Retina (tissue), 1 donor: ENCODE results near the gene CDSN.
A peak's percentile ranks its signal among the peaks of the same experiment; 100 is the strongest.
"Not testable (repeated sequence)": the region's sequence is repeated elsewhere in the genome, so short reads cannot be mapped to it uniquely, and the experiment has no call there.

Experiments used
- DNase-seq: peaks from one replicate; pipeline ENCODE4 v3.0.0-alpha.2; 2016

The CDSN gene

GRCh38 chr6:31120151-31120915 lies at the start of gene CDSN:
CDSN (minus strand) TSS chr6:31120446; CDS start chr6:31120419, 27 bp downstream.
- DNase-seq: no peak

GRCh38 chr6:31169123-31169857 lies 49.0 kb upstream of the CDSN start:
- DNase-seq: no peak

DNA sequence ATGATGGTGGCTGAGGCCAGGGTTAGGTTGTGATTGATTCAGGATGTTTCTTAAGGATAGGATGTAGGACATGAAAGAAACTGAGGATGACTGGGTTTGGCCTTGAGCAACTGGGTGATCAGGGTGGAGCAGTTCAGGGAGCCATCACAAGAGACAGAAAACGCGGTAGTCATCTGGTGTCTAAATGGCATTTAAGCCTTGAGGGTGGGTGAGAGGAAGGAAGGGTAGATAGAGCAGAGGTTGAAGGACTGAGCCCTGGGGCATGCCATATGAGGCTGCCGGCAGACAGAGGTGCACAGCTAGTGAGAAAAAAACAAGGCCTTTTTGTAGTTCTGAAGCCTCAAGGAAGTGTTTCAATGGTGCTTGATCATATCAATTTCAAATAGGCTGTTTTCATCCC lies 48.4 kb upstream of the CDSN start:
- DNase-seq: no peak

- DNase-seq: no peak
These were observed 45.7 kb upstream of the CDSN start for GRCh38 chr6:31165986-31166385.

DNA sequence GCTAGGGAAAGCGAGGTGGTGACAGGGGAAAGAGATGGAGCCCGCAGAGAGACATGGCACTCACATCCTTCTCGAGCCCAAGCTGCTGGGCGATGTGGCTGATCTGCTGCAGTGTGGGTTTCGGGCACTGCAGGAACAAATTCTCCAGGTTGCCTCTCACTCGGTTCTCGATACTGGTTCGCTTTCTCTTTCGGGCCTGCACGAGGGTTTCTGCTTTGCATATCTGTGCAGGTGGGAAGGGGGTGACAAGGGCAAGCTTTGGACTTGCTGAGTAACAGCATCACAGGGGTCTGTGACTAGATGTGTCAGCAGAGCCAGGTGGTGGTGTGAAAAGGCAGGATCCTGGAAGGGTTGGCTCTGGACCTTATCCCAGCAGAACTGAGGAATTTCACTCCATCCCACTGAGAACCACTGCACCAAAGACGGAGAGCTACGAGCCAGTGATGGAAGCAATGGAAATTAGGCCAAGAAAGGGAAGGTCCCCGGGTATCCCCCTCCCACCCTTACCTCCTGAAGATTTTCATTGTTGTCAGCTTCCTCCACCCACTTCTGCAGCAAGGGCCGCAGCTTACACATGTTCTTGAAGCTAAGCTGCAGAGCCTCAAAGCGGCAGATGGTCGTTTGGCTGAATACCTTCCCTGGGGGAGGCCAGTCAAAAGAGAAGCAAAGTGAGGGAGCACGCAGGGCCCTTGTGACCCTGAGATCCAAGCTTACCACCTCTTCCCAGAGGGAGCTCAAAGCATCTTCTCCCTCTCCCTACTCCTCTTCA lies 45.0 kb upstream of the CDSN start:
- DNase-seq: not testable (repeated sequence)

DNA sequence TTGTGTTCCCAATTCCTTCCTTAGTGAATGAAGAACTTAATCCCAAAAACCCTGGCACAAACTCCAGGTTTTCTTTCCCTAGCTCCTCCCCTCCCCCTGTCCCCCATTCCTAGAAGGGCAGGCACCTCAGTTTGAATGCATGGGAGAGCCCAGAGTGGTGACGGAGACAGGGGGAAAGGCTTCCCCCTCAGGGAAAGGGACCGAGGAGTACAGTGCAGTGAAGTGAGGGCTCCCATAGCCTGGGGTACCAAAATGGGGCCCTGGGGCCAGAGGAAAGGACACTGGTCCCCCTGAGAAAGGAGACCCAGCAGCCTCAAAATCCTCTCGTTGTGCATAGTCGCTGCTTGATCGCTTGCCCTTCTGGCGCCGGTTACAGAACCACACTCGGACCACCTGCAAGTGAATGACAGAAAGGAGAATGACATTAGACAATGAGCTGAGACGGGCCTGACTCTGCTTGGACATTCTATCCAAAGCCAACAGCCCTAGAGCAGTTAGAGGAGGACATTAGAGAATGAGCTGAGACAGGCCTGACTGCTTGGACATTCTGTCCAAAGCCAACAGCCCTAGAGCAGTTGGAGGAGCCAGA lies 44.3 kb upstream of the CDSN start:
- DNase-seq: not testable (repeated sequence)

- DNase-seq: no peak
These were observed 43.7 kb upstream of the CDSN start for GRCh38 chr6:31163922-31164321.

- DNase-seq: no peak
These were observed 42.4 kb upstream of the CDSN start for GRCh38 chr6:31162463-31163165.

DNA sequence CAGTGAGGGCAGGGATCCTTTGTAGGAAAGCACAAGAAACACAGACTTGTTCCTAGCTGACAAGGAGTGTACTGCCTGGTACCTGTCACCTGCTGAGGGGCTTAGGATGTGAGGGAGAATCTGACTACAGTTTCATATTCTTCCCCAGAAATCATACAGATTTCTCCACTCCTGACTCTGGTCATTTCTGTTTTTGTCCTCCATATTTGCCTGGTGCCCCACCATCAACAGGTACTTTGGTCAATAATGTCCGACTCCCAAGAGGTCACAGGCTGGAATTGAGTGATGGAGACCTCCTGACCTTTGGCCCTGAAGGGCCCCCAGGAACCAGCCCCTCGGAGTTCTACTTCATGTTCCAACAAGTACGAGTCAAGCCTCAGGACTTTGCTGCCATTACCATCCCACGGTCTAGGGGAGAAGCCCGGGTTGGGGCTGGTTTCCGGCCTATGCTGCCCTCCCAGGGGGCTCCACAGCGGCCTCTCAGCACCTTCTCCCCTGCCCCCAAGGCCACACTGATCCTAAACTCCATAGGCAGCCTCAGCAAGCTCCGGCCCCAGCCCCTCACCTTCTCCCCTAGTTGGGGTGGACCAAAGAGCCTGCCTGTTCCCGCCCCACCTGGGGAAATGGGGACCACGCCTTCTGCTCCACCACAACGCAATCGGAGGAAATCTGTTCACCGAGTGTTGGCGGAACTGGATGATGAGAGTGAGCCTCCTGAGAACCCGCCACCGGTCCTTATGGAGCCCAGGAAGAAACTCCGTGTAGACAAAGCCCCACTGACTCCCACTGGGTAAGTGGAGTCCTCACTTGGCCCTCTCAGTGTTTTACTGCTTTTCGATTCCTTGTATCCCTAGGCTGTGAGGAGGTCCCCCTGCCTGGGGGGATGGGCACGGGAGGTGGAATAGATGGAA lies 41.2 kb upstream of the CDSN start:
- DNase-seq: no peak

GRCh38 chr6:31158863-31159855 lies 38.9 kb upstream of the CDSN start:
- no peak for DNase-seq

- DNase-seq: peak; percentile 99
These were observed 38.1 kb upstream of the CDSN start, which contains the start of gene TCF19 for GRCh38 chr6:31158140-31158862. TCF19 (plus strand) TSS chr6:31158589; CDS start chr6:31159470, 881 bp downstream.

DNA sequence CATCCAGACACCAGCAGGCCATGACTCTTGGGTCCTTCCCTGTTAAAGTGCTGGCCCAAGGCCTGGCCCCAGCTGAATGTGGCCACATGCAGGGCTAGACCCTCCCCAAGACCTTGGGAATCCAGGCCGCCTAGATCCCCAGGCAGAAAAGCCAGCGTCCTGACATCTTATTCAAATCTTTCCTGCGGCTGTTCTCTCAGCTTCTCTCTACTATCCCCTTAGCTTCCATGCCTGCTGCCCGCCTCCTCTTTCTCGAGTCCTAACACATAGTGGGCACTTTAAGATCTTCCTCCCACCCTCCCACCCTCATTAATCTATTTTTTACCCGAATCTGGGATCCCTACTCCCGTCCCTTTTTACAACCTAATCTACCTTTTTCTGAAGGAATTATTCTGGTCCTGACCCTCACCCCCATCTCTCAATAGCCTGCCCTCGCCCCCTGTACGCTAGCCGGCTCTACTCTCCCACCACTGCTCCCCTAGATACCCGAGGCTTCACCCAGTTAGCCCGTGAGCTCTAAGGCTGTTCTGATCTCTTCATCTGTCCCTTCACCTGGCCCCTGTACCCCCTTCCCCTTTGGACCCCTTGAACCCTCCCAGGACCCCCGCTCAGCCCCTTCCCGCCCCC lies 37.4 kb upstream of the CDSN start, which contains the start of gene CCHCR1:
Gene CCHCR1, minus strand, starts transcription at position 290 of the 627 bp plus-strand sequence. Its CDS starts 202 bp downstream, at position 88.
- peak; percentile 23 for DNase-seq

- no peak for DNase-seq
These were observed 36.4 kb upstream of the CDSN start for GRCh38 chr6:31156641-31157040.

DNA sequence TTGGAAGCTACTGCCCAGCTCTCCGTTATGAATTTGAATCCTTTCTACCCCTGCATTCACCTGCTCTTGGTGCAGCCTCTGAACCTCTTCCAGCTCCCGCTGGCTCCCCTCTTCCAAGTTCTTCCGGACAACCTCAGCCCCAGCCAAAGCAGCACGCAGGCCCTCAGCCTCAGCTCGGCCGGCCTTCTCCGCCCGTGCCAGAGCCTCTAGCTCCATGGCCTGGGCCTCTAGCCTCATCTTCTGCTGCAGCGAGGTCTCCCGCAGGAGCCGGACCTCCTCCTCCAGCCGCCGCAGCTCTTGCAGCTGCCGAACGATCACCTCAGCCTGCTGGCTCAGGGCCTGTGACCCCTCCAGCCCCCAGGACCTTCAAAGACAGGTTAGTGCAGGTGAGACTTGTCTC lies 34.2 kb upstream of the CDSN start:
- DNase-seq: no peak

GRCh38 chr6:31152781-31153180 lies 32.5 kb upstream of the CDSN start:
- DNase-seq: no peak

DNA sequence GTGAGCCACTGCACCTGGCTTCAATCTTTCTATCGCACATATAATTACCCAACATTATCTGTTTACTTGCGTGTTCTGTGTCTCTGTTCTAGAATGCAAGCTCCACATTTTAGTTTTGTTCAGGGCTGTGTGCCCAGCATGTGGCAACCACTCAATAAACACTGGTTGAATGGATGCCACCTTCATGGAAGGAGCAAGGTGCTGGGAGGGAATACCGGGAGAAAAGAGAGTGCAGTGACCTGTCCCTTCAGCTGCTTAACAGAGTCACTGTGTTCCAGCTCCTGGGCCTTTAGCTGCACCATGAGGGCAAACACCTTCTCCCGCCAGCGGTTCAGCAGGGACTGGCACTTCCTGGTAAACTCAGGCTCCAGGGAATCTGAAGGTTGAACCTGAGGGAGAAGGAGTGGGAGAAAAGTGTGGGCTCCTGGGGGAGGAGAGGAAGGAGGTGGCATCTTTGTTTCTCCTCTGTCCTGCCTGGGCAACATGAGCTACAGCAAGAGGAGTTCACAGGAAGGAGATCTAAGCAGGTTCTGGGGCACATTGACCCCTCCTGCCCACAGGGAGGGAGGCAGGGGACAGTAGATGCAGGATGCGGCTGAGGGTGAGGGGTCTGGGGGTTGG lies 29.7 kb upstream of the CDSN start:
- DNase-seq: no peak

GRCh38 chr6:31145386-31145785 lies 25.1 kb upstream of the CDSN start:
- DNase-seq: no peak

DNA sequence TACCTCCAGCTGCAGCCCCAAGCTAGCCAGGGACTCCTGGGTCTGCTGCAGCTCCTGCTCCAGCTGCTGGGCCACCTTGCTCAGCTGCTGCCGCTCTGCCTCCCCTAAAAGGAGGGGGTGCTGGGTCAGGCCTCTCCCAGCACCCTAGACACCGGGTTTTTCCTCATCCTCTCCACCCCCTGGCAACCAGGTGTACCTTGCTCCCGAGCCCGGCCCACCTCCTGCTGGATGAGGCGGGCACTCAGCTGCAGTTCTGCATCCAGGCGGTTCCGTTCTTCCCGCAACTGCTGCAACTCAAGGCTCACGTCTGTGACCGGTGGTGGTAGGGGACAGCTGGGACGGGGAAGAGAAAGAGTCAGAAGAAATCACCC lies 24.7 kb upstream of the CDSN start:
- no peak for DNase-seq
